Neutrophil (primary cell): ENCODE measurements around the gene TMEM60.

Experiments
- H3K27ac ChIP-seq: fragments of 200-600 bp; sonication (generic); 2 replicates; pipeline ENCODE4 v1.5.1; 2016; ENCODE audit warnings: mild to moderate bottlenecking, moderate library complexity
- H3K27me3 ChIP-seq: fragments of 200-600 bp; sonication (generic); 2 replicates; pipeline ENCODE4 v1.6.0; 2016; ENCODE audit warnings: mild to moderate bottlenecking
- H3K36me3 ChIP-seq: fragments of 200-600 bp; sonication (generic); 2 replicates; pipeline ENCODE4 v1.5.1; 2017
- H3K4me1 ChIP-seq, 2 experiments: fragments of 200-600 bp in 1 of 2; sonication (generic) in 1 of 2; 1 replicate in 1 of 2; 2 replicates in 1 of 2; pipeline versions ENCODE4 v1.5.1 to v1.6.1; 2013 to 2016; ENCODE audit warnings: low read depth in 1 of 2, low read length in 1 of 2, mild to moderate bottlenecking in 1 of 2, moderate library complexity in 1 of 2; ENCODE audit not compliant: control insufficient read depth in 1 of 2, insufficient read depth in 1 of 2
- H3K4me3 ChIP-seq, 2 experiments: fragments of 200-600 bp in 1 of 2; sonication (generic) in 1 of 2; 1 replicate in 1 of 2; 2 replicates in 1 of 2; pipeline ENCODE4 v1.5.1; 2013 to 2016; ENCODE audit warnings: low read depth in 1 of 2, low read length in 1 of 2, mild to moderate bottlenecking in 1 of 2, moderate library complexity in 1 of 2
- H3K9me3 ChIP-seq: fragments of 200-600 bp; sonication (generic); 2 replicates; pipeline ENCODE4 v1.5.1; 2016
- CTCF ChIP-seq: fragments of 200-600 bp; sonication (generic); IDR thresholded peaks from 2 replicates; pipeline ENCODE4 v1.5.1; 2016; ENCODE audit warnings: antibody characterized with exemption

TMEM60 gene

GRCh38 chr7:77798394-77799077 lies at the start of gene TMEM60, which contains the start of gene PHTF2:
TMEM60 (minus strand) TSS chr7:77798434; CDS start chr7:77794373, 4,061 bp downstream.
PHTF2 (plus strand) TSS chr7:77798773.
- peaks cover 40 to 41% of the 10 kb centered on the region in 2 experiments for H3K4me1 ChIP-seq

GRCh38 chr7:77846317-77847092 lies 48.3 kb upstream of the TMEM60 start:
- no peak overlapping the region for H3K4me3 ChIP-seq
- H3K27me3 ChIP-seq, result no peaks in the 10 kb centered on the region
- TF ChIP-seq CTCF, result no peak
- H3K27ac ChIP-seq, result no peak overlapping the region
- H3K4me1 ChIP-seq, result no peaks in the 10 kb centered on the region
- no peaks in the 10 kb centered on the region for H3K36me3 ChIP-seq
- no peaks in the 10 kb centered on the region for H3K9me3 ChIP-seq

More at GRCh38 chr7:77798394-77799077, at the start of gene TMEM60, which contains the start of gene PHTF2:
- Histone ChIP-seq H3K27ac (peak within 1 kb of the TSS; percentile 91), H3K4me3 (peak within 1 kb of the TSS; percentile 86 to 99), H3K36me3 (no peaks in the 10 kb centered on the region), H3K27me3 (no peaks in the 10 kb centered on the region), H3K9me3 (no peaks in the 10 kb centered on the region)
- TF ChIP-seq CTCF, result peak; percentile 61

- no peaks in the 10 kb centered on the region for H3K36me3 ChIP-seq
- H3K4me3 ChIP-seq, result no peak overlapping the region
- H3K27ac ChIP-seq, result no peak overlapping the region
- no peaks in the 10 kb centered on the region for H3K27me3 ChIP-seq
- no peak for TF ChIP-seq CTCF
- no peaks in the 10 kb centered on the region for H3K4me1 ChIP-seq
- H3K9me3 ChIP-seq, result no peaks in the 10 kb centered on the region
Measured at GRCh38 chr7:77843194-77843593, 45.0 kb upstream of the TMEM60 start.

- H3K9me3 ChIP-seq, result no peaks in the 10 kb centered on the region
- no peak overlapping the region for H3K4me3 ChIP-seq
- H3K27me3 ChIP-seq, result no peaks in the 10 kb centered on the region
- H3K4me1 ChIP-seq, result peaks cover 0 to under 1% of the 10 kb centered on the region in 2 experiments
- no peaks in the 10 kb centered on the region for H3K36me3 ChIP-seq
- H3K27ac ChIP-seq, result no peak overlapping the region
- TF ChIP-seq CTCF, result no peak
Measured at GRCh38 chr7:77839919-77840318, 41.7 kb upstream of the TMEM60 start.

- H3K27ac ChIP-seq, result no peak overlapping the region
- H3K9me3 ChIP-seq, result no peaks in the 10 kb centered on the region
- no peaks in the 10 kb centered on the region for H3K36me3 ChIP-seq
- no peak for TF ChIP-seq CTCF
- H3K27me3 ChIP-seq, result no peaks in the 10 kb centered on the region
- H3K4me3 ChIP-seq, result no peak overlapping the region
- peaks cover 7 to 8% of the 10 kb centered on the region in 2 experiments for H3K4me1 ChIP-seq
Measured at GRCh38 chr7:77838929-77839491, 40.8 kb upstream of the TMEM60 start.
